GM12878 (cell line): ENCODE data around the gene MYH10. TPM values are rescaled to one million over a fixed set of nuclear protein-coding genes. Genes with fewer than 3 reads are reported as not detected.

Source experiments
- ATAC-seq: fragments of 200-7000 bp; cut with Tn5 transposase; 3 replicates; pipeline ENCODE4 v1.9.1; 2020; ENCODE audit warnings: mild to moderate bottlenecking, moderate library complexity
- BruUV-seq: library from RNA; stranded (reverse); fragments of 400-500 nt; replicated peaks from 2 replicates; lab custom pipeline; 2021; lab: Mats Ljungman, UMichigan
- CTCF ChIA-PET: fragments of 300-600 bp; sonication (Branson Sonifier 250); formaldehyde crosslinking; extraction: SDS; loops from one replicate; lab custom pipeline; 2021; ENCODE audit warnings: inconsistent platforms; lab: Yijun Ruan, JAX
- POLR2A ChIA-PET: fragments of 350-600 bp; formaldehyde crosslinking; extraction: SDS; loops from one replicate; lab custom pipeline; 2021; ENCODE audit warnings: inconsistent platforms; lab: Charles Lee
- RAD21 ChIA-PET: fragments of 300-600 bp; sonication (Branson Sonifier 250); formaldehyde crosslinking; loops from one replicate; lab custom pipeline; 2023; ENCODE audit warnings: antibody characterized with exemption; ENCODE audit not compliant: unreplicated experiment; lab: Charles Lee
- SMC1A ChIA-PET: fragments of 300-600 bp; sonication (Branson Sonifier 250); formaldehyde crosslinking; loops from one replicate; lab custom pipeline; 2023; ENCODE audit not compliant: unreplicated experiment, uncharacterized antibody; lab: Charles Lee
- DNase-seq: peaks from one replicate; pipeline ENCODE4 v3.0.0-alpha.2; 2011; ENCODE audit warnings: low read depth, low spot score
- FAIRE-seq: peaks from 3 replicates; lab custom pipeline; 2011; peaks lifted over from hg19 to GRCh38; lab: Jason Lieb, UNC
- H2AFZ ChIP-seq: 2 replicates; pipeline ENCODE4 v1.6.0; 2011; ENCODE audit warnings: low read depth, low read length, control low read depth; ENCODE audit not compliant: control insufficient read depth
- H3K27ac ChIP-seq: 2 replicates; pipeline ENCODE4 v1.5.1; 2011; ENCODE audit warnings: control low read depth; ENCODE audit not compliant: control insufficient read depth, insufficient read depth
- H3K27me3 ChIP-seq, 2 experiments: replicated peaks in 1 of 2; 2 replicates each; pipeline versions ENCODE4 v1.6.0 to v1.6.1; 2011; ENCODE audit warnings: low read length in 1 of 2; ENCODE audit not compliant: control insufficient read depth in 2 of 2, insufficient read depth in 2 of 2
- H3K36me3 ChIP-seq, 2 experiments: 2 replicates each; pipeline ENCODE4 v1.5.1; 2011; ENCODE audit warnings: low read length in 1 of 2; ENCODE audit not compliant: control insufficient read depth in 2 of 2, insufficient read depth in 2 of 2
- H3K4me1 ChIP-seq: 2 replicates; pipeline ENCODE4 v1.6.1; 2011; ENCODE audit warnings: mild to moderate bottlenecking, low read length, moderate library complexity, mixed read lengths; ENCODE audit not compliant: control insufficient read depth, insufficient read depth
- H3K4me2 ChIP-seq: 2 replicates; pipeline ENCODE4 v1.6.0; 2011; ENCODE audit warnings: control low read depth; ENCODE audit not compliant: control insufficient read depth, insufficient read depth
- H3K4me3 ChIP-seq: fragments of 200-600 bp; sonication (generic); 2 replicates; pipeline ENCODE4 v1.5.1; 2016
- H3K79me2 ChIP-seq: 2 replicates; pipeline ENCODE4 v1.6.0; 2011; ENCODE audit warnings: low read length; ENCODE audit not compliant: control insufficient read depth, insufficient read depth
- H3K9ac ChIP-seq: 2 replicates; pipeline ENCODE4 v1.8.0; 2011; ENCODE audit warnings: low read length, control low read depth, mixed read lengths; ENCODE audit not compliant: control insufficient read depth, insufficient read depth
- H3K9me3 ChIP-seq: replicated peaks from 3 replicates; pipeline ENCODE4 v1.5.1; 2011; ENCODE audit warnings: mild to moderate bottlenecking, low read length; ENCODE audit not compliant: control insufficient read depth, insufficient read depth
- H4K20me1 ChIP-seq: 2 replicates; pipeline ENCODE4 v1.6.0; 2011; ENCODE audit not compliant: control insufficient read depth, insufficient read depth
- FOXM1 ChIP-seq: IDR thresholded peaks from 2 replicates; pipeline ENCODE4 v1.6.1; 2012; ENCODE audit warnings: low read depth, mild to moderate bottlenecking, inconsistent platforms, low read length, moderate library complexity
- NFIC ChIP-seq: IDR thresholded peaks from 2 replicates; pipeline ENCODE4 v1.6.1; 2012; ENCODE audit warnings: low read depth, mild to moderate bottlenecking, inconsistent platforms, low read length, moderate library complexity
- NFYB ChIP-seq: IDR thresholded peaks from 2 replicates; pipeline ENCODE4 v1.6.1; 2011; ENCODE audit warnings: low read depth, mild to moderate bottlenecking, low read length, improper control_type of control experiment, moderate library complexity; ENCODE audit not compliant: insufficient read depth
- PAX5 ChIP-seq: IDR thresholded peaks from 2 replicates; pipeline ENCODE4 v1.6.1; 2011; ENCODE audit warnings: low read depth, low read length, borderline replicate concordance
- PAX8 ChIP-seq: fragments of 450-650 bp; IDR thresholded peaks from 2 replicates; pipeline ENCODE4 v1.6.1; 2017; ENCODE audit warnings: mild to moderate bottlenecking, moderate library complexity
- SP1 ChIP-seq: IDR thresholded peaks from one replicate; pipeline ENCODE4 v1.6.1; 2011; ENCODE audit warnings: low read depth, low read length
- TAF1 ChIP-seq: IDR thresholded peaks from 2 replicates; pipeline ENCODE4 v1.6.1; 2011; ENCODE audit warnings: mild to moderate bottlenecking, low read depth, low read length, borderline replicate concordance
- ZNF207 ChIP-seq: fragments of 450-650 bp; IDR thresholded peaks from 2 replicates; pipeline ENCODE4 v1.6.1; 2014; ENCODE audit warnings: antibody characterized with exemption, mild to moderate bottlenecking, borderline replicate concordance
- WGBS: methylation state at CpG from one replicate; pipeline ENCODE4 v1.1.6; 2016; ENCODE audit warnings: low lambda C conversion rate; ENCODE audit not compliant: insufficient replicate concordance, insufficient coverage; ENCODE audit errors: missing lambda C conversion rate; 5-methylcytosine and 5-hydroxymethylcytosine counted together
- in situ Hi-C: fragments of 300-500 bp; cut with MboI; formaldehyde crosslinking; loops from 9 replicates; pipeline ENCODE4 v1.14.3; 2018; ENCODE audit warnings: mixed read lengths
- intact Hi-C: fragments of 100-400 bp; cut with micrococcal nuclease; formaldehyde crosslinking; loops from one replicate; pipeline ENCODE4 v1.14.2; 2022; ENCODE audit not compliant: unreplicated experiment
- polyA plus RNA-seq, 11 experiments: library from polyadenylated mRNA; depleted of rRNA in 4 of 11; unstranded in 6 of 11; stranded (reverse) in 5 of 11; fragments of >200 nt; fragmentation: Nextera tagmentation in 4 of 11; fragmentation: Illumina TruSeq in 1 of 11; extraction: Ambion mirVana in 4 of 11; extraction: Trizol in 1 of 11; gene quantifications; 1 replicate in 1 of 11; 2 replicates in 10 of 11; pipeline versions ENCODE4 v1.2.1 to v1.2.3, GENCODE V29; 2011 to 2016; ENCODE audit warnings: inconsistent platforms in 2 of 11, missing spikeins in 2 of 11, low read depth in 1 of 11
- total RNA-seq, 4 experiments: library from RNA; depleted of rRNA in 3 of 4; stranded (reverse); fragments of >200 nt in 3 of 4; fragmentation: Illumina TruSeq in 1 of 4; extraction: Trizol in 1 of 4; gene quantifications; 2 replicates each; pipeline versions ENCODE4 v1.2.1 to v1.2.3, GENCODE V29; 2013 to 2021
- TF ChIP-seq, protein P1 (sequence below): fragments of 450-650 bp; IDR thresholded peaks from 2 replicates; pipeline ENCODE4 v1.6.1; 2016; ENCODE audit warnings: mild to moderate bottlenecking

Gene MYH10
- total and polyA plus RNA-seq, 10 of the 15 experiments (the other 5 are each of a cell fraction or from before 2014, with no cell fraction given): 0.33 to 7.1 (median 1.0) TPM

DNA sequence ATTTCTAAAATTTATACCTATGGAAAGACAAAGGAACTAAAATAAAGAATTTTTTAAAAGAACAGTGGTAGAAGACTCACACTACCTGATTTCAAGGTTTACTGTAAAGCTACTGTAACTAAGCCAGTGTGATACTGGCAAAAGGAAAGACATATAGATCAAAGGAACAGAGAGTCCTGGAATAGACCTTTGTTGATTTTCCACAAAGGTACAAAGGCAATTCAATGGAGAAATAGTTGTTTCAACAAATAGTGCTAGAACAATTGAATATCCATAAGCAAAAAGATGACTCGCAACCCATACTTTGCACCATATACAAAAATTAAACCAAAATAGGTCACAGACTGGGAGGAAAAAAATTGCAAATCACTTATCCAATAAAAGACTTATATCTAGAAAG lies 36.7 kb downstream of the MYH10 start:
- FAIRE-seq: no peak
- no TSS peak for BruUV-seq
- no peak overlapping the region for H3K4me2 ChIP-seq
- peaks cover under 1% of the 10 kb centered on the region for H3K4me1 ChIP-seq
- in situ Hi-C loops: no loop called here
- no peak overlapping the region for H3K4me3 ChIP-seq
- no peaks in the 10 kb centered on the region for H3K79me2 ChIP-seq
- no peak for TF ChIP-seq TAF1
- no peak for TF ChIP-seq NFYB
- TF ChIP-seq, protein P1, sequence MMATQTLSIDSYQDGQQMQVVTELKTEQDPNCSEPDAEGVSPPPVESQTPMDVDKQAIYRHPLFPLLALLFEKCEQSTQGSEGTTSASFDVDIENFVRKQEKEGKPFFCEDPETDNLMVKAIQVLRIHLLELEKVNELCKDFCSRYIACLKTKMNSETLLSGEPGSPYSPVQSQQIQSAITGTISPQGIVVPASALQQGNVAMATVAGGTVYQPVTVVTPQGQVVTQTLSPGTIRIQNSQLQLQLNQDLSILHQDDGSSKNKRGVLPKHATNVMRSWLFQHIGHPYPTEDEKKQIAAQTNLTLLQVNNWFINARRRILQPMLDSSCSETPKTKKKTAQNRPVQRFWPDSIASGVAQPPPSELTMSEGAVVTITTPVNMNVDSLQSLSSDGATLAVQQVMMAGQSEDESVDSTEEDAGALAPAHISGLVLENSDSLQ: no peak
- TF ChIP-seq PAX8: no peak
- TF ChIP-seq PAX5: no peak
- no peak for TF ChIP-seq SP1
- no peak for TF ChIP-seq ZNF207
- TF ChIP-seq NFIC: no peak
- no peak for TF ChIP-seq FOXM1
- TF ChIP-seq, all 136 proteins: peak for 0
- H3K27me3 ChIP-seq: no peaks in the 10 kb centered on the region
- ChIA-PET RAD21 (no interaction called here), POLR2A (no interaction called here), SMC1A (no interaction called here), CTCF (no interaction called here)
- no peaks in the 10 kb centered on the region for H3K9me3 ChIP-seq
- H3K9ac ChIP-seq: no peak overlapping the region
- no peak overlapping the region for H3K27ac ChIP-seq
- H4K20me1 ChIP-seq: no peaks in the 10 kb centered on the region
- no peaks in the 10 kb centered on the region for H3K36me3 ChIP-seq
- DNase-seq (no peak), ATAC-seq (no peak)
- WGBS: 89% methylated on average over 1 of the region's 1 CpG
- H2AFZ ChIP-seq: no peak overlapping the region
- intact Hi-C loops: no loop called here
